HG02870 (cell line): ENCODE data around the gene TAF7.
A peak's percentile ranks its signal among the peaks of the same experiment; 100 is the strongest.
"Not testable (repeated sequence)": the region's sequence is repeated elsewhere in the genome, so short reads cannot be mapped to it uniquely, and the experiment has no call there.

ENCODE experiments used
- ATAC-seq: cut with Tn5 transposase; IDR thresholded peaks from one replicate; pipeline ENCODE4 v1.9.1; 2021; ENCODE audit warnings: mild to moderate bottlenecking, moderate library complexity; ENCODE audit not compliant: unreplicated experiment

Gene TAF7

DNA sequence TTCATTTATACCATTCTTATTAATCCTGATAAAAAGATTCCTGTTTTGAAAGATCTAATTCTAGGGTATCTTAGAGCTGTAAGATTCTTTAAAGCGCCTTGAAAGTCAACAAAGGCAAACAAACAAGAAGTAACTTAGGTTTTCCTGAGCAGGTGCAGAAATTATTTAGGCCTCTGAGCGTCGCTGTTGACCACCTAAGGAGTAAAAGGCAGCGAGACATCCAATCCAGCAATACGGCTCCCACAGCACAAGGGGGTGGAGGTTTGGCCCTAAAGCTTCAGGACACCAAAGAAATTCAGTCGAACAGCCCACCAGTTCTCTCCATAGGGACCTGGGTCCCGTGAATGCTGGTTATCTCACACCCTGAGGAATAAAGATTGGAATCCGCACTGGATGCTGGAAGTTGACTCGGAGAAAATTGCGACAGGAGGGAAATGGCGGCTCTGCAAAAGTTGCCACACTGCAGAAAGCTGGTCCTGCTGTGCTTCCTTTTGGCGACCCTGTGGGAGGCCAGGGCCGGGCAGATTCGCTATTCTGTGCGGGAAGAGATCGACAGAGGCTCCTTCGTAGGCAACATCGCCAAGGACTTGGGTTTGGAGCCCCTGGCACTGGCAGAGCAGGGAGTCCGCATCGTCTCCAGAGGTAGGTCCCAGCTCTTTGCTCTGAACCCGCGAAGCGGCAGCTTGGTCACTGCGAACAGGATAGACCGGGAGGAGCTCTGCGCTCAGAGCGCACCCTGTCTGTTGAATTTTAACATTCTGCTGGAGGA is 18.1 kb upstream of the TAF7 start, which contains the start of gene PCDHGA2:
TSS of gene PCDHGA2 (plus strand) at position 223 of the 769 bp plus-strand sequence.
- no peak for ATAC-seq

DNA sequence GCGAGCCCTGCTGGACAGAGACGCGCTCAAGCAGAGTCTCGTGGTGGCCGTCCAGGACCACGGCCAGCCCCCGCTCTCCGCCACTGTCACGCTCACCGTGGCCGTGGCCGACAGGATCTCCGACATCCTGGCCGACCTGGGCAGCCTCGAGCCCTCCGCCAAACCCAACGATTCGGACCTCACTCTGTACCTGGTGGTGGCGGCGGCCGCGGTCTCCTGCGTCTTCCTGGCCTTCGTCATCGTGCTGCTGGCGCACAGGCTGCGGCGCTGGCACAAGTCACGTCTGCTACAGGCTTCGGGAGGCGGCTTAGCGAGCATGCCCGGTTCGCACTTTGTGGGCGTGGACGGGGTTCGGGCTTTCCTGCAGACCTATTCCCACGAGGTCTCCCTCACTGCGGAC is 12.0 kb upstream of the TAF7 start:
- ATAC-seq: not testable (repeated sequence)

DNA sequence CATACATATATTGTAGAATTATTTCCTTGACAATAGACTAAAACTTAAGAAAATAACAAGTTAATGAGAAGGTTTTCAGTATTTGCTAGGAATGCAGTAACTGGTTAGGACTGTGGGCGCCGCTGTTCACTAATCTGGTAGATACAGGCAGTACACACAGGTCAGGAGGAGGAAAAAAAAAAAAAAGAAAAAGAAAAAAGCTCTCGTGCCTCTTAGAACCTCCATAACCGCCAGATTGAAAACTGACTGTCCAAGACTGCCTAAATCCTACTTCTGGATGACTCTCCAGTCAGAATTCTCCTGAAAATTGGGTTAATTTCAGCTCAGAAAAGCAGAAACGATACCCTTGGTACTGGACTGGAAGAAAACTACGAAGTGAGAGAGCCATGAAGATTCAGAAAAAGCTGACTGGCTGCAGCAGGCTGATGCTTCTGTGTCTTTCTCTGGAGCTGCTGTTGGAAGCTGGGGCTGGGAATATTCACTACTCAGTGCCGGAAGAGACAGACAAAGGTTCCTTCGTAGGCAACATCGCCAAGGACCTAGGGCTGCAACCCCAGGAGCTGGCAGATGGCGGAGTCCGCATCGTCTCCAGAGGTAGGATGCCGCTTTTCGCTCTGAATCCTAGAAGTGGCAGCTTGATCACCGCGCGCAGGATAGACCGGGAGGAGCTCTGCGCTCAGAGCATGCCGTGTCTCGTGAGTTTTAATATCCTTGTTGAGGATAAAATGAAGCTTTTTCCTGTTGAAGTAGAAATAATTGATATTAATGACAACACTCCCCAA is 9.9 kb upstream of the TAF7 start, which contains the start of gene PCDHGA1:
TSS of gene PCDHGA1 (plus strand) at position 216 of the 782 bp plus-strand sequence.
- peak; percentile 53 for ATAC-seq

GRCh38 chr5:141328231-141328630 is 7.6 kb upstream of the TAF7 start:
- ATAC-seq: no peak

DNA sequence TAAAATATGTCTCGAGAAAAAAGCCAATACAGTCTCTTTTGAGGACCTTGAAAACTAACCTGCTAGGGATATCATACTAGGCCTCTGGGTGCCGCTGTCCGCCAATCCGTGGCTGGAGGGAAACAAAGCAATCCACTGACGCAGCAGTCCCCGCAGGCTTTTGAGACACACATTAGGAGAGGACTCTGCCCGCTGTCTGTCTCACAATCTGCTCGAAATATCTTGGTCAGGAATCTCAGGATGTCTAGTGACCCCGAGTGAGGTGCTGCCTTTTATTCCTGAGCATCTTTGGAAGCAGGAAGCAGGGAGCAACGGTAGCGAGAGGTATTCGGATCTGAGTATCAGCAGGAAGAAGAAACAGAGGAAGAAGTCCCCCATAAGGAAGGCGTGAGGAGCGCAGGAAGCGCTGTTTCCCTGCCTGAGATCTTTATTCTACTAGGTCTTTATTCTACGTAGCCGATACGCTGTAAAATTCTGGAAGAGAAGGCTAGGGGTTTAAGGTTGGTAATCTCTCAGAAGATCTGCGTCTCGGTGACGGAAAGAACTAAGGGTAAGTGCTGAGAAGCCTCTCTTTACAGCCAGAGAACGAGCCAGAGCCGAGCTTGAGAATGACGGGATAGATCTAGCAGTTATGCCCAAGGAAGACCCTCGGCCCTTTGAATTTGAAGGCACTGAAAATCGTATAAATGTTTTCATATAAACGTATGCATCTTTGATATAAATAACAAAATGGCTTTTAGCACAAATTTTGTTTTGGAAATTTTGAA is 5.7 kb upstream of the TAF7 start:
- ATAC-seq: peak; percentile 72

GRCh38 chr5:141322261-141322660 is 1.7 kb upstream of the TAF7 start:
- no peak for ATAC-seq

GRCh38 chr5:141319699-141320098 is 885 bp downstream of the TAF7 start:
- ATAC-seq: no peak

DNA sequence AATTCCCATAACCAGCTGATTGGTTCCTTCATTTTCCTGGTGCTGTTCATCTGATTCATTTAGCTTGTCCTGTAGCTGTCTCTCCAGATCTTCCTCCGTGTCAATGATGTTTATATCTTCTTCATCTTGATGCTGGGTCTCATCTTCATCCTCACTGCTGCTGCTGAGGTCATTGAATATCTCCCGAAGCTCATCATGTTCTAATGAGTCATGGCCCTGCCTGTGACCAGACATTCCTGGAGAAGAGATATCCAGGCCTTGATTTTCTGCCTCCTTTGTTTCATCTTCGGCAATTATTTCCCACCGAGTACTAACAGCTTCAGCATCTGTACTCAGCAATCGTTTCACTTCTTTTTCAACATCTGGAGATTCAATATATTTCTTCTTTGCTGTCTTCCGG is 1.4 kb downstream of the TAF7 start:
- ATAC-seq: no peak

- not testable (repeated sequence) for ATAC-seq
Observed at GRCh38 chr5:141316963-141317362, 3.6 kb downstream of the TAF7 start.

GRCh38 chr5:141313711-141314110 is 6.9 kb downstream of the TAF7 start:
- ATAC-seq: no peak

DNA sequence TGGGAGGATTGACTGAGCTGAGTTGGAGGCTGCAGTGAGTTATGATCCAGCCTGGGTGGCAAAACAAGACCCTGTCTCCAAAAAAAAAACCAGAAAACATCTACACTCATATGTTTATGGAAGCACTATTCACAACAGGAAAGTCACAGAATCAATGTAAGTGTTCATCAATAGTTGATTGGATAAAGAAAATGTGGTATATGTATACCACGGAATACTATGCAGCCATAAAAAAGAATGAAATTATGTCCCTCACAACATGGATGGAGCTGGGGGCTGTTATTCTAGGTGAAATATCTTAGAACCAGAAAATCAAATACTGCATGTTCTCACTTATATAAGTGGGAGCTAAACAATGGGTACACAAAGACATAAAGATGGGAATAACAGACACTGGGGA is 14.0 kb downstream of the TAF7 start:
- no peak for ATAC-seq

DNA sequence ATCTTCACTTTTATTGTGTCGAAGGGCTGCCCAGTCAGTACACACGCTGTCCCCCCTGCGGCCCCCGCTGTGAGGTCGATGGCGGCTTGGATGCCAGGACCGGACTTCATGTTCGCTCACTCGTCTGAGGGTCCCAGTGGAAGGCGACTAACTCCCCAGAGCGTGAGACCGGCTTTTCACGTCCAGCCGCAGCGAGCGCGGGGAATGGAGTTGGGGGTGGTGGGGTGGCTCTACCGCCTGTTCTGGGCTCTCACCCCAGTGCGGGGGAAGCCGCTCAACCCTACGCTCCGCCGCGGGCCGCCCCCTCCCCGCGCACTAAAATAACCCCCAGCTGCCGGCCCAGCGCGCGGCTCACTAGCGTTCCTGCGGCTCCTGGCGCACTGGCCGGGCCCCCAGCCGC is 16.8 kb downstream of the TAF7 start, which contains the start of gene SLC25A2:
TSS of gene SLC25A2 (minus strand) at position 294 of the 400 bp plus-strand sequence. CDS start at position 110, 184 bp downstream.
- no peak for ATAC-seq

DNA sequence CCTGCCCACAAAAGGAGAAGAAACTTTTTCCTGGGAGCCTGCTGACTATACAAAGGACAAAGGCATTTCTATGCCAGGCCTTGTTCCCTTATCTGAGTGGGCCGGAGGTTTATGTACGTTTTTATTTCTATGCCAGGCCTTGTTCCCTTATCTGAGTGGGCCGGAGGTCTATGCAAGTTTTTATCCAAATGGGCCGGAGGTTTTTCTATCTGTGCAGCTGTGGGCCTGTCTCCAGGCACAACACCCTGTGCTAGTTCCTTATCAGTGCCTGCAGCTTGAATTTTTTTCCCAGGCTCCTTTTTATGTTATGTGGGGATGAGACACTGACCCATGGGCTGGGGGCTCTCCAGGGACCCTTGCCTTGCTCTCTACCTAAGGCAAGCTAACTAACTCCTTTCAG is 22.2 kb downstream of the TAF7 start:
- ATAC-seq: no peak

GRCh38 chr5:141272906-141273305 is 47.7 kb downstream of the TAF7 start:
- no peak for ATAC-seq

DNA sequence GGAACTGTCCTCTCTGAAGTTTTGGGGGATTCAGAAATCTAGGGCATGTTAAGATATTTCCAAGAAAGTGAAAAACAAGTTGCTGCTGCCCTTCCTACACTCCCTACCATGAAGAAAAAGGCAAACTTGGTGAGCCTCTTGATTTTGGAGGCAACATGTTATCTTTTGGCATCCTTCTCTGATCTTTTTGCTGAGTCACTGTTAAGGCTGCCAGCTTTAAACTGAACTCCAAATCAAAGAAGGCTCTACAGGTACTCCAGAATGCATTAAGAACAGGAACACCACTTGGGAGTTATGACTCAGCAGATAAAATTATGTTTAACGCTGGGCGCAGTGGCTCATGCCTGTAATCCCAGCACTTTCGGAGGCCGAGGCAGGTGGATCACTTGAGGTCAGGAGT is 51.4 kb downstream of the TAF7 start:
- no peak for ATAC-seq
